HG02588 (cell line): Measurements from ENCODE around the gene CWF19L2.
"Not testable (repeated sequence)": the region's sequence is repeated elsewhere in the genome, so short reads cannot be mapped to it uniquely, and the experiment has no call there.

ENCODE experiments used
- ATAC-seq: cut with Tn5 transposase; IDR thresholded peaks from one replicate; pipeline ENCODE4 v1.9.1; 2021; ENCODE audit warnings: mild to moderate bottlenecking, moderate library complexity; ENCODE audit not compliant: unreplicated experiment

The CWF19L2 gene

DNA sequence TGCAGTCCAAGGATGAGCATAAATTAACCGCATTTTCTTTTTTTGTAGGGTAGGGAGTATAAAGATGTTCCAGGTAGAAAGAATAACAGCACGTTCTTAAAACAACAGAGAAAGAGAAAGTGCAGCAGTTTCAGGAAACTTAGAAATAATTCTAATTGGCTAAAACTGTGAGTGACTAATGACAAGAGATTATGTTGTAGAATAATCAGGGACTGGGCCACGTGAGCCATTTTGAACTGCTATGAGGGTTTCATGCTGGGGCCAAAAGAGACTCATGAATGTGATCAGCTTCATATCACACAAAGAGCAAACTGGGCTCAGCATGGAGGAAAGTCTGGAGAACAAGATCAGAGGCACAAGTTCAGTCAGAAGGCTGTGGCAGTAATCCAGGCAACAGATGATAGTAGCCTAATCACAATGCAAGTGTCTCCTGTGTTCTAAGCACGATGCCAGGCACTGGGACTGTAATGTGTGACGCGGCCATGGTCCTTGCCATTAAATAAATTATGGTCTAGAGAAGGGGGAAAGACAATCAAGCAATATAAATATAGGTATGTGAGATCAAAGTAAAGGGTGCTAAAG lies 17.9 kb downstream of the CWF19L2 start:
- ATAC-seq, result no peak

DNA sequence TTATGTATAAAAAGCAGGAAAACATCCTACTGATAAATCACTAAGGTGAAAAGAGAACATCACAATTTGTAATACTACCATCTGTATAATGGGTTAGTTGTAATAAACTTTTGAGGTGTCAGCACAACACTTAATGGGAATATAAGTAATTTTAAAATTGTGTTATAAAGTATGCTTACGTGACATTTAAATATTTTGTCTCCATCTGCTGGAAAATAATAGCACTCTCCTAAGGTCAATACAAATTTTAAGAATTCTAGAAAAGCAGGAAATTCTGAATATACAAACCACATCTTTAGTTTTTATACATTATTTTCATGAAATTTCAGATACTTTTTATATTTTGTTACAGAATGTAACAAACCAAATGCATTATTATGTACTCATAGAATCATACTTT lies 19.5 kb downstream of the CWF19L2 start:
- ATAC-seq, result no peak

DNA sequence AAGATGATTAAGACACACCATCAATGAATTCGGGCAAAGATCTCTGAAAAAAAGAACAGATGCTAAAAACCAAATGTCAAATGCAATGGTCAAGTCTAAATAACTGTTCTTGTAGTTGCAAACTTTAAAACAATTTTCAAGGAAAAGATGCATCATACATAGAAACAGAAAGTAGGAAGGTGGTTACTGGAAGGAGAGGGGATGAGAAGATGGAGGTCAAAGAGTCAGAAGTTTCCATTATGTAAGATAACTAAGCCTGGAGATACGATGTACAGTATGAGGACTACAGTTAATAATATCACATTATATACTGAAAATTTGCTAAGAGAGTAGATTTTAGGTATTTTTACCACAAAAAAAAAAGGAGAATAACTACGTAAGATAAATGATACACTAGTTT lies 27.1 kb downstream of the CWF19L2 start:
- ATAC-seq, result no peak

DNA sequence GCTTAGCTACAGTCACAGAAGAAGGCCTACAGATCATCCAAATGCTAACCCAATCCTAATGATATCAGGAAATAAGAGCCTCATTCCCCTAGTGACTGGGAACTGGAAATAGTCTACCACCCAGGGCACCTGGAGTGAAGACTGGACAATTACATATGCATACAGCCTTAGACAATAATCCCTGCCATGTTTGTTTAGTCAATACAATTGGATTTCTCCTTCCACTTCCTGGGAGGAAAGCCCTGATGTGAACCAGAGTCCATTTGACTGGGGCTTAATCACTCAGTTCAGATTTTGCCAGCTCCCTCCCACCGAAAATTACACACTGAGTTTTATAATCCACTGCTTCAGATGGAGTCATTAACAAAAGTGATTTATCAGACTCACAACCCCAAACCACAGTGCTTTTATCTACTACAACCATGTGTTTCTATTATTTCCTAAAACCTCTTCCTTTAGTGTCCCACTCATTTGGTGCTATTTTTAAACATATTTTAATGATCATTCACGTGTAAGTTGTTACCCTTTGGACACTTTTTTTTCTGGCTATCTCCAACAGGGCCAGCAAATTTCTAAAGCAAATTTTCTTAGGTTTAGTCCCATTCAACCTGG lies 29.9 kb downstream of the CWF19L2 start:
- ATAC-seq, result no peak

DNA sequence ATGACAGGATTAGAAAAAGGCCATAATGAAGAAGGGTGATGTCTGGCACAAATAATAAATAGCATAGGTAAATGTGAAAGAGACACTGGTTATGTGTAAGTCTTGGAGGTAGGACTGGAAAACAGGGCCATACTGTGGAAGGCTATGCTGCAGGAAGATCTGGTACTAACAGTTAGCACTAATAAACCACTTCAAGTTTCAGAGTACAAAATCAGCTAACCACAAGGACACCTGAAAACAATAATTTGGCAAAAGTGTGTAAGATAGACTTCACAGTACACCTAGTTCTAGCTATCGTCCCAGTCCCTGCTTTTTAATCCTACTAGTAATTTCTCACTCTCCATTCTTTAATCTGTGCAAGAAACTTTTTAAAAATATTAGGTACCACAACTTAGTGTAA lies 44.3 kb downstream of the CWF19L2 start:
- ATAC-seq, result no peak

DNA sequence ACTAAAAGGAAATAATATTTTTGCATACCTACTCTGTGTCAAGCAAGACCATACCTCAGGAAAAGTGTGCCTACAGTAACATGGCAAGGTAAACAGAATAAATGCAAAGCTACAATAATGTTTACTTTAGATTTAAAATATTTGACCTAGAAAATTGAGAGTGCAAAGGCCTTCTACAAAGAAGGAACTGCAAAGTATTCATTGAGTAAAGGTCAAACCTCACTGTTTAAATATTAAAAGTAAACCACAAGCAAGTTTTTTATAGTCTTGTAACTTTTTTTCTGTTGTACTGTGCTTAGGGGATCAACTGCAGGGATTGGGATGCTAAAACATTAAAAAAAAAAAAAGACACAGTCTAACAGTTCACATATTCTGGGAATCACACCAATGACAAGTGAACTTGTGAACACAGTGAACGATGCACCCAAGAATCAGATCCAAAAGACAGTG lies 48.8 kb downstream of the CWF19L2 start:
- no peak for ATAC-seq

DNA sequence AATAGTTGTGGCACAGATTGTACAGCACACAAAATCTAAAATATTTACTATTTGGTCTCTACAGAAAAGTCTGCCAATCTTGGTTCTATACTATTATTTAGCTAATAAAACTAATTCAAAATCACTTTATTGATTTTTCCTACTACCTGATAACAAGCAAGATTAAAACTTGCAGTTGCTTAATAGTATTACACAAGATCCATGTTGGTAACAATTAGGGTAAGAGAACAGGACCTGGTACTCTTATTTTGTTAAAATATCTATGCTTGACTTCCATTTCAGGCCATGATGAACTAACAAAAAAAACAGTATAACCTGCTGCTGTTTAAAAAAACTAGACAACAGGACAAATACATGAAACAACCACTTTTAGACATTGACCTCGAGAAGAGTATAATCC lies 52.4 kb downstream of the CWF19L2 start:
- ATAC-seq, result no peak

DNA sequence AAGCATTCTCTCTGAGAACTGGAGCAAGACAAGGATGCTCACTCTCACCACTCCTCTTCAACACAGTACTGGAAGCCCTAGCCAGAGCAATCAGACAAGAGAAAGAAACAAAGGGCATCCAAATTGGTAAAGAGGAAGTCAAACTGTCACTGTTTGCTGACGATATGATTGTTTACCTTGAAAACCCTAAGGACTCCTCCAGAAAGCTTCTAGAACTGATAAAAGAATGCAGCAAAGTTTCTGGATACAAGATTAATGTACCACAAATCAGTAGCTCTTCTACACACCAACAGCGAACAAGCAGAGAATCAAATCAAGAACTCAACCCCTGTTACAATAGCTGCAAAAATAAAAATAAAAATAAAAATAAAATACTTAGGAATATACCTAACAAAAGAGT lies 56.5 kb downstream of the CWF19L2 start:
- not testable (repeated sequence) for ATAC-seq

DNA sequence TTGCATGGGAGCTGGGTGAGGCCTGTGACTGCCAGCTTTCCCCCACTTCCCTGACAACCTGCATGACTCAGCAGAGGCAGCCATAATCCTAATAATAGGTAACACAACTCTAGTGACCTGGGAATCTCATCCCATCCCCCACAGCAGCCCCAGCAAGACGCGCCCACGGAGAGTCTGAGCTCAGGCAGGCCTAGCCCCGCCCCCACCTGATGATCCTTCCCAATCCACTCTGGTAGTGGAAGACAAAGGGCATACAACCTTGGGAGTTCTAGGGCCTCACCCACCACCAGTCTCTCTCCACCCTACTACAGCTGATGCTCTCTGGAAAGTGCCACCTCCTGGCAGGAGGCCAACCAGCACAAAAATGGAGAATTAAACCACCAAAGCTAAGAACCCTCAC lies 60.3 kb downstream of the CWF19L2 start:
- no peak for ATAC-seq

DNA sequence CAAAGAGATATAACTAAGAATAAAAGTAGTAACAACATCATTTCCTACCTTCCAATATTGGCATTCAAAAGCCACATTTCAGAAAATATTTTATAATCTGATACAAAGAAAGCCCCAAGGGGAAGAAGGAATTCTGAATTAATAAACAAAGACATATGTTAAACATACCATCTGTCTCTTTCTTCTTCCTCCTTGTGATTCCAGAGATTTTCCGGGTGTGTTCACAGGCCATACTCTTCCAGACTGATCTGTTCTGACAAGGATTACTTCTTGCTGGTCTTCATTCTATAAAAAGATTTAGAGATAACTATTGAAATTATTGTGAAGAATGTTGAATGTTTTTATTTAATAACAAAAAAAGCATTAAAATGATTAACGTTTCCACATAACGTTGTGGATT lies 65.0 kb downstream of the CWF19L2 start:
- ATAC-seq, result no peak

DNA sequence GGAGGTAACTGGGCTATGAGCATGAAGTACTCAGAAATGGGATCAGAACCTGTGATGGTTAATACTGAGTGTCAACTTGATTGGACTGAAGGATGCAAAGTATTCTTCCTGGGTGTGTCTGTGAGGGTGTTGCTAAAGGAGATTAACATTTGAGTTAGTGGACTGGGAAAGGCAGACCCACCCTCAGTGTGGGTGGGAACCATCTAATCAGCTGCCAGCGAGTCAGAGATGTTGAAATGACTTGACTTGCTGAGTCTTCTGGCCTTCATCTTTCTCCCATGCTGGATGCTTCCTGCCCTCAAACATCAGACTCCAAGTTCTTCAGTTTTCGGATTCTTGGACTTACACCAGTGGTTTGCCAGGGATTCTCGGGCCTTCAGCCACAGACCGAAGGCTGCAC lies 66.9 kb downstream of the CWF19L2 start:
- ATAC-seq, result not testable (repeated sequence)

DNA sequence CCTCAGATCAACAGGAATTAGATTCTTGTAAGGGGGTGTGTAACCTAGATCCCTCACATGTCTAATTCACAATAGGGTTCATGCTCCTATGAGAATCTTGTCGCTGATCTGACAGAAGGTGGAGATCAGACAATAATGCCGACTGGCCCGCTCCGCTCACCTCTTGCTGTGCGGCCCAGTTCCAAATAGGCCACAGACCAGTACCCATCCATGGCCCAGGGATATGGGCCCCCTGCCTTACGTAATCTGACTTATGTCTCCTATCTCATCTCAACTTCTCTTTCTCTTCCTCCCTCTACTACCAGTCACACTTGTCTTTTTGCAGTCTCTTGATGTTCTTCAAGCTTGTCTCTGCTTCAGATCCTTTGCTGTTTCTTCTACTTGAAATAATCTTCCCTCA lies 70.0 kb downstream of the CWF19L2 start:
- no peak for ATAC-seq

DNA sequence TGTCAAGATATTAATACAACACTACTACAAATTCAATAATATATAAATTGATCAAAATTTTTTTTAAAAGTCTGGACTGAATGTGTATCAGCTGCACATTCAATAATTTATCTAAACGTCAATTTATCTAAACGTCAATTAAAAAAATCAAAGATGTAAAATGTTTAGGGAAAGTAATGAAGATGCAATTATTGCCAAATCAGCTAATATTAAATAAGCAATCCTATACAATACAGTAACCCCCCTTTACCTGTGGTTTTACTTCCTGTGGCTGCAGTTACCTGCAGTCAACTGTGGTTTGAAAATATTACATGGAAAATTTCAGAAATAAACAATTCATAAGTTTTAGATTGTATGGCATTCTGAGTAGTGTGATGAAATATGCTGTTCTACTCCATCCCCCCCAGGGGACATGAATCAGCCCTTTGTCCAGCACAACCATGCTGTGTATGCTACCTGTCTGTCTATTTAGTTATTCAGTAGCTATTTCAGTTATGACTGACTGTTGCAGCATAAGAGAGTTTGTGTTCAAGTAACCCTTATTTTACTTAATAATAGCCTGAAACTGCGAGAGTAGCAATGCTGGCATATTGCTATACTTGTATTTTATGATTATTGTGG lies 72.2 kb downstream of the CWF19L2 start:
- ATAC-seq, result no peak

DNA sequence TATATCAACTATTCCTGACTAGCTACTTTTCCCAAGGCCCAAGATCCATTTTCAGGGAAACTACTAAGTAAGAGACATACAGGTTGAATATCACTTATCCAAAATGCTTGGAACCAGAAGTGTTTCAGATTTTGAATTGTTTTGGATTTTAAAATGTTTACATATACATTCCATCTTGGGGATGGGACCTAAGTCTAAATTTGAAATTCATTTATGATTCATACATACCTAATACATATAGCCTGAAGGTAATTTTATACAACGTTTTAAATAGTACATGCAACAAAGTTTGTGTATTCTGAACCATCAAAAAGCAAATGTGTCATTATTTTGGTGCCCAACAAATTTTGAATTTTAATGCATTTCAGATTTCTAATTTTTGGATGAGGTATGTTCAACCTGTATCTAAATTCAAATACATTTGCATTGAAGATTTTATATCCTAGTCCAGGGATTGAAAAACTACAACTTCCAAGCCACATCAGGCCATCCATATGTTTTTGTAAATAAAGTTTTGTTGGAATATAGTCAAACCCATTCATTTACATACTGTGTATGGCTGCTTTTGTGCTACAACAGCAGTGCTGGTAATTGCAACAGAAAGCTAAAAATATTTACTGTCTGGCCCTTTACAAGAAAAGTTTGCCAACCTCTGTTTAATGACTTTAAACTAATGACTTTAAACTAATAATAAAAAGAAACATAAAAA lies 73.3 kb downstream of the CWF19L2 start:
- ATAC-seq, result no peak

DNA sequence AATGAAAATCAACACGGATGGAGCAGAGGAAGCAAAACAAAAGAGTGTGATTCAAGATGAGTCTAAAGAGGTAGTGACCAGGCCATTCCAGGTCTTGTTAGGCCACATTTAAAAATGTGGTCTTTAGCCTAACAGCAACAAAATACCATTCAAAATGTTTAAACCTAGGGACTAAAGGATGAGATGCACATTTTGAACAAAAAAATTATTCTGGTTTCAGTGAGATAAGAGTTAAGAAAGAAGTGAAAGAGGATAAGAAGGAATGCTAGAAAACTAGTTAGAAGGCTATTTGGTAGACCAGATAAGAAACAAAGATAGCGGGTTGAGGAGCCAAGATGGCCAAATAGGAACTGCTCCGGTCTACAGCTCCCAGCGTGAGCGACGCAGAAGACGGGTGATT lies 85.2 kb downstream of the CWF19L2 start:
- no peak for ATAC-seq

DNA sequence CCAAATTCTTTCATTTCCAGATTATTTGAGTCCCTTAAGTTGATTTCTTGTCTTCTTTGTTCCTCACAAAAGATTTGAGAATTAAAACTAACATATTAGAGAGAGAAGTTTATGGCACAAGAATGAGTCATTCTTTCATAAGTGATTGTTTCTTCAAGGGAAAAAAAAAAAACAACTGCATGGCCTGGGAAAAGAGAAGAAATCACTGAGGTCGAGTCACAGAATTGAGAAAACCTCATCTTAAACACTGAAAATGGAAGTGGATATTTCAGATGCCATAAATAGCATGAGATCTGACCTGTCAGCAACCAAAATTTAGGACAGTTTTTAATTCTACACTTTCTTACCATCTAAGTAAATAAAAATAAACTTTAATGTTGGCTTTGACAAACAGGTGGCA lies 87.2 kb downstream of the CWF19L2 start:
- ATAC-seq, result no peak

DNA sequence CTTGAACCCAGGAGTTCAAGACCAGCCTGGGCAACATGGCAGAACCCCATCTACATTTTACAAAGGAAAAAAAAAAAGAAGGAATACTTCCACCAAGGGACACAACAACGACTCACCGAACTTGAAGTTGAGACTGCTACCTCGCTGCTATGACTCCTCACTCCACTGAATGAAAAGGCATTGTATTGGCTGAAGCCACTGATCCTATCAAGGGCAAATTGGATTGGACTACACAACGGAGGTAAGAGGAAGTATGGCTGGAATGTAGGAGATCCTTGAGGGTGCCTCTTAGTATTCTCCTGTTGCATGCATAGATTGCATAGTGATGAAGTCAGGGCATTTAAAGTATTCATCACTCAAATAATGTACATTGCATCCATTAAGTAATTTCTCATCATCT lies 97.9 kb downstream of the CWF19L2 start:
- ATAC-seq, result no peak

DNA sequence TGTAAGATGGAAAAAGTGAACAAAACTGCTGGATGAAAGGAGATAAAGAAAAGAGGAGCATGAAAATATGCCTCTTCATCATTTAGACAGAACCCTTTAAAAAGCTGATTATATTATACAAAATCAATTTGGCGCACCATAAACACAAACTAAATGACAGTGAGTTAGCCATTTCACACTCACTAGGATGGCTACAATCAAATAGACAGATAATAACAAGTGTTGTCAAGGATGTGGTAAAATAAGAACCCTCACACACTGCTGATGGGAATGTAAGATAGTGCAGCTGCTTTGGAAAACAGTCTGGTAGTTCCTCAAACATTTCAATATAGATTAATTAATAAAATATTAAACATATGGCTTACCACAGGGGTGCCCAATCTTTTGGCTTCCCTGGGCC lies 99.7 kb downstream of the CWF19L2 start:
- no peak for ATAC-seq

DNA sequence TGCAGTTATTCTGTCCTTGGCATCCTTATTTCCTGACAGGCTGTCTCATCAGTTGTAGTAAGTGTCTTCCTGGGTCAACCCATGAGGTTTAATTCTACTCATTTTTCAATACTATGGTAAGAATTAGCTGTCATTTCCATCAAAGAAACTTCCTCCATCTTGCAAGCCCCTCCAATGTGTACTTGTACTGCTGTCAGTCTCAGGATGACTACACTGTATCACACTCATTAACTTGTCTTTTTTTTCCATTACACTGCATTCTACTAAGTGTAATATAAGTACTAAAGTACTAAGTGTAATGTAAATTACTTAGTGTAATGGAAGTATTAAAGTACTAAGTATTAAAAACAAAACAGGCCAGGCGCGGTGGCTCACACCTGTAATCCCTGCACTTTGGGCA lies 102.8 kb downstream of the CWF19L2 start:
- no peak for ATAC-seq

DNA sequence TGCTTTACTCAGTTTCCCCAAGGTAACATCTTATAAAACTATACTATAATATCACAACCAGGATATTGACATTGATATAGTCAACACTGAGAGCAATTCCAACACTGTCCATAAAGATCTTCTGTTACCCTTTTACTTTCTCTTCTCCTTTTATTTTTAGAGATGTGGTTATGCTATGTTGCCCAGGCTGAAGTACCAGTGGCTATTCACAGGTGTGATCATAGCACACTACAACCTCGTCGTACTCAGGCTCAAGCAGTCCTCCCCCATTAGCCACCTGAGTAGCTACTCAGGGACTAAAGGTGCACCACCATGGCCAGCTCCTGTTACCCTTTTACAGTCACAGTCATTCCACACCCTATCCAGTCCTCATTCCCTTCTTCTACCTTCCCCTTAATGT lies 119.7 kb downstream of the CWF19L2 start:
- no peak for ATAC-seq

DNA sequence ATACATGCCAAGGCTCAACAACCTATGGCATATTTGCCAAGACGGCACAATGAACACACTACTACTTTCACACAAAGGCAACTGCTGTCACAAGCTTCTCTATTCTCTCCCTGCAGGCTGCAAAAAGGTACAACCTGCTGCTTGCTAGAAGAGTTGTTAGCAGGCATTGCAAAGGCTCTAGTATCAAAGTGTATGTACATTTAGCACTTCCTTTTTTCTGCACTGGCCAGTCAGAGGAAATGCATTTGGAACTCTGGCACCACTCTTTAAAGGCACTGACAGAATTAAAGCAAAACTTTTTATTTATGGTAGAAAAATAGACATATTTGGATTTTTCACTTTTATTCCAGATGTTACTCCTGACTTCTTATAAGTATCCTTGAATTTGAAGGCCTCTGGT lies 125.9 kb downstream of the CWF19L2 start:
- ATAC-seq, result no peak

DNA sequence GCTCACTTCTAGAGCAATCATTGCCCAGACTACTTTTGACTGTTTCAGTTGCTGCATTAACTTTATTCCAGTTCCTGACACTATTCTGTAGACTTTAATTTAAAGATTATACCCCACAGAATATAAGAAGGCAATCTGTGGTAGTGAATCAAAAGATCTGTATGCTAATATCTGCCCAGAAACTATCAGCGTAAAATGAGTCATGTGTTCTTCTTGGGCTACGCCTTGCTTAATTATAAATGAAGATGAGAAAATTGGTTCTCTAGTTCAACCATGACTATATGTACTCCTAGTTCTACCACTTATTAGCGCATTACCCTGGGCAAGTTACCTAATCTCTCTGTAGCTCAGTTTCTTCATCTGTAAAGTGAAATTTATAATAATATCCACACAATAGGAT lies 128.5 kb downstream of the CWF19L2 start:
- no peak for ATAC-seq
